Osteoblast (primary cell): ENCODE measurements around the gene ZFAND3. TPM values are rescaled to one million over a fixed set of nuclear protein-coding genes. Genes with fewer than 3 reads are reported as not detected.

Experiments used
- DNase-seq: peaks from one replicate; pipeline ENCODE4 v3.0.0; 2011; ENCODE audit warnings: low spot score, mixed read lengths; ENCODE audit not compliant: insufficient read length; ENCODE audit errors: missing footprints
- H2AFZ ChIP-seq: 2 replicates; pipeline ENCODE4 v1.6.0; 2011; ENCODE audit warnings: mild to moderate bottlenecking, low read length
- H3K27ac ChIP-seq: 2 replicates; pipeline ENCODE4 v1.5.1; 2011; ENCODE audit warnings: mild to moderate bottlenecking, low read depth, low read length, moderate library complexity
- H3K27me3 ChIP-seq: 2 replicates; pipeline ENCODE4 v1.6.0; 2012; ENCODE audit warnings: mild to moderate bottlenecking, control low read depth, inconsistent platforms, low read length, moderate library complexity; ENCODE audit not compliant: insufficient read depth
- H3K36me3 ChIP-seq: 2 replicates; pipeline ENCODE4 v1.5.1; 2011; ENCODE audit warnings: mild to moderate bottlenecking, low read length, control low read depth, moderate library complexity; ENCODE audit not compliant: insufficient read depth
- H3K4me1 ChIP-seq: 2 replicates; pipeline ENCODE4 v1.5.1; 2011; ENCODE audit warnings: mild to moderate bottlenecking, low read length, control low read depth, moderate library complexity; ENCODE audit not compliant: insufficient read depth
- H3K4me2 ChIP-seq: 2 replicates; pipeline ENCODE4 v1.6.0; 2011; ENCODE audit warnings: mild to moderate bottlenecking, low read length; ENCODE audit not compliant: insufficient read depth
- H3K4me3 ChIP-seq: fragments of 200-600 bp; sonication (generic); 3 replicates; pipeline ENCODE4 v1.5.1; 2012; ENCODE audit warnings: mild to moderate bottlenecking, low read length, inconsistent platforms; ENCODE audit not compliant: insufficient read depth
- H3K79me2 ChIP-seq: 2 replicates; pipeline ENCODE4 v1.6.0; 2012; ENCODE audit warnings: mild to moderate bottlenecking, low read length, control low read depth, inconsistent platforms; ENCODE audit not compliant: insufficient read depth
- H3K9me3 ChIP-seq: 2 replicates; pipeline ENCODE4 v1.5.1; 2011; ENCODE audit warnings: low read depth, low read length, control low read depth
- H4K20me1 ChIP-seq: 2 replicates; pipeline ENCODE4 v1.6.0; 2012; ENCODE audit warnings: mild to moderate bottlenecking, low read length, control low read depth; ENCODE audit not compliant: insufficient read depth
- CTCF ChIP-seq: IDR thresholded peaks from 2 replicates; pipeline ENCODE4 v1.5.1; 2011; ENCODE audit warnings: mild to moderate bottlenecking, low read depth, low read length, moderate library complexity; ENCODE audit errors: extremely low read depth
- total RNA-seq: library from RNA; depleted of rRNA; stranded (reverse); fragments of >200 nt; gene quantifications from 2 replicates; pipeline ENCODE4 v1.2.3, GENCODE V29; 2012

Gene ZFAND3
- total RNA-seq, 1 donor = 27.1 TPM

- Histone ChIP-seq H3K79me2 (peaks cover 95% of the 10 kb centered on the region), H2AFZ (no peak overlapping the region), H3K27me3 (no peaks in the 10 kb centered on the region), H3K36me3 (no peaks in the 10 kb centered on the region), H4K20me1 (peaks cover 80% of the 10 kb centered on the region), H3K27ac (peak overlapping the region; percentile 60), H3K4me1 (peaks cover 28% of the 10 kb centered on the region), H3K4me3 (no peak overlapping the region), H3K9me3 (no peaks in the 10 kb centered on the region), H3K4me2 (no peak overlapping the region)
- no peak for TF ChIP-seq CTCF
- no peak for DNase-seq
These were observed 174.1 kb downstream of the ZFAND3 start for GRCh38 chr6:37993596-37993995.

- Histone ChIP-seq H4K20me1 (peaks cover 82% of the 10 kb centered on the region), H3K4me1 (peaks cover 26% of the 10 kb centered on the region), H3K27ac (peak overlapping the region; percentile 60), H3K4me3 (no peak overlapping the region), H3K79me2 (peaks cover 95% of the 10 kb centered on the region), H3K4me2 (peak overlapping the region; percentile 58), H2AFZ (no peak overlapping the region), H3K36me3 (no peaks in the 10 kb centered on the region), H3K9me3 (no peaks in the 10 kb centered on the region), H3K27me3 (no peaks in the 10 kb centered on the region)
- DNase-seq = peak; percentile 45
- no peak for TF ChIP-seq CTCF
These were observed 174.7 kb downstream of the ZFAND3 start for GRCh38 chr6:37994223-37994622.

GRCh38 chr6:37998366-37998765, 178.8 kb downstream of the ZFAND3 start:
- no peak overlapping the region for H2AFZ ChIP-seq
- H3K4me2 ChIP-seq = no peak overlapping the region
- no peak overlapping the region for H3K27ac ChIP-seq
- peaks cover 86% of the 10 kb centered on the region for H4K20me1 ChIP-seq
- no peak for TF ChIP-seq CTCF
- peaks cover 98% of the 10 kb centered on the region for H3K79me2 ChIP-seq
- no peaks in the 10 kb centered on the region for H3K9me3 ChIP-seq
- H3K27me3 ChIP-seq = no peaks in the 10 kb centered on the region
- H3K36me3 ChIP-seq = no peaks in the 10 kb centered on the region
- no peak for DNase-seq
- no peak overlapping the region for H3K4me3 ChIP-seq
- peaks cover 15% of the 10 kb centered on the region for H3K4me1 ChIP-seq

- Histone ChIP-seq H3K79me2 (peaks cover 97% of the 10 kb centered on the region), H3K4me2 (no peak overlapping the region), H3K4me3 (no peak overlapping the region), H3K9me3 (no peaks in the 10 kb centered on the region), H3K36me3 (no peaks in the 10 kb centered on the region), H2AFZ (no peak overlapping the region), H4K20me1 (peaks cover 72% of the 10 kb centered on the region), H3K4me1 (no peaks in the 10 kb centered on the region), H3K27me3 (no peaks in the 10 kb centered on the region), H3K27ac (no peak overlapping the region)
- no peak for TF ChIP-seq CTCF
- DNase-seq = no peak
These were observed 181.9 kb downstream of the ZFAND3 start for GRCh38 chr6:38001386-38001785.
